Measurements from ENCODE around the gene ADI1.
"Not testable (repeated sequence)": the region's sequence is repeated elsewhere in the genome, so short reads cannot be mapped to it uniquely, and the experiment has no call there.

The ADI1 gene

DNA sequence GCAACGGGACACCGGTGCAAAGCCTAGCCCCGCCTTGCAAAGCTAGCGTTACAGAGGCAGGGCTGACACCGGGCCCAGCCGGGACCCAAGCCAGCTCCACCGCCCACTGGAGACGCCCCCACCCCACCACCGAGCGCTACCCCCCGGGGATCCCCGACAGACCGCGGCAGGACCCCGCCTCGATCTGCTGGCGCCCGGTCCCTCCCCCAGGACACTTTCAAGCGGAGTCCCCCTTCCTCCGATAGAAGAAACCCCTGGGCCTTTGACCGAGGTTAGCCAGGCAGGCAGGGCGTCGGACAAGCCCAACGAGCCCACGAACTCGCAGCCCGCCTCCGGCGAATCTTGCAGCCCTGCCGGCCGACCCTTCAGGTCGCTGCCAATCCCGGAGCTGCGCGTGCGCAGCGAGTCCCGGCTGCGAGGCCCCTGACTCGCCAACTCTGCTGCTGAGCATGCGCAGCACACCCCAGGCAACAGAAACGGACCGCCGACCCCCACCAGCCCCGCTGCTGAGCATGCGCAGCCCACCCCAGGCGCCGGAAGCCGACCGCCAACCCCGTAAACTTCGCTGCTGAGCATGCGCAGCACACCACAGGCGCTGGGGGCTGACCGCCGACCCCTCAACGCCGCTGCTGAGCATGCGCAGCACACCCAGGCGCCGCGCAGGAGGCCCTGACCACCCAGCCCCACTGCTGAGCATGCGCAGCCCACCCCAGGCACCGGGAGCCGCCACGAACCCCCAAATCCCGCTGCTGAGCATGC is 656 bp downstream of the ADI1 start:
- peaks cover 6 to 7% of the 10 kb centered on the region in 2 donors for H3K9me3 Mint-ChIP-seq
- no peaks in the 10 kb centered on the region for H3K27me3 Mint-ChIP-seq

DNA sequence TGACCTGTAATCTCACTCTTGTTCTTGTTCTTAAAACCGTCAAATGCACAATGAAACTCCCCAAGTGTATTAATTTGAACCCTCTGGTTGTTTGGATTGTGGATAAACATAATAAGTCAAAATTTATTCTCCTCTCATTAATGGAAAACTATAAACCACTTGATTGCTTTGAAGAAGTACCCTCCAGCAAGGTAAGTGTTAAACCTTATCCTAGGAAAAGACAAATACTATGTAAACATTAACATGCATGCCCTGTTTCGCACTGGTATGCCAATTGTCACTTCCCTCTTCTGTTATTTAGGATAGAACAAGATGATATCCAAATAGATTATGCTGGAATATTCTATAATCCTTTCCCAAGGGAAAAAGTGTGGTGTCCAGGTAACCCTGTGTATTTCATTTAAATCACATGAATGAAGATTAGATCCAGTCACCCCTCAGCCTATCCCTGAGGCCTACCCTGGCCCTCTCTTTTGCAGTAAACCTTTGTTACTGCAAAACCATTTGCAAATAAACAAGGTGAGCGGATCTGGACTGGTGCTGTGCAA is 1.3 kb downstream of the ADI1 start:
- Mint-ChIP-seq H3K9me3 (peaks cover 6 to 7% of the 10 kb centered on the region in 2 donors), H3K4me3 (peak overlapping the region; percentile 85 to 87), H3K27ac (peak overlapping the region; percentile 84), H3K4me1 (peaks cover 22 to 41% of the 10 kb centered on the region in 2 donors), H3K27me3 (no peaks in the 10 kb centered on the region), H3K36me3 (peaks cover 23 to 35% of the 10 kb centered on the region in 2 donors)
- ATAC-seq (replicated peaks) = no peak
- no peak for DNase-seq

More for the DNA sequence above, 656 bp downstream of the ADI1 start:
- ATAC-seq (replicated peaks) = peak; percentile 78 to 83
- DNase-seq = peak; percentile 99
- Mint-ChIP-seq H3K4me1 (peaks cover 22 to 41% of the 10 kb centered on the region in 2 donors), H3K4me3 (peak overlapping the region; percentile 85 to 87), H3K36me3 (peaks cover 21 to 28% of the 10 kb centered on the region in 2 donors), H3K27ac (peak overlapping the region; percentile 84)

DNA sequence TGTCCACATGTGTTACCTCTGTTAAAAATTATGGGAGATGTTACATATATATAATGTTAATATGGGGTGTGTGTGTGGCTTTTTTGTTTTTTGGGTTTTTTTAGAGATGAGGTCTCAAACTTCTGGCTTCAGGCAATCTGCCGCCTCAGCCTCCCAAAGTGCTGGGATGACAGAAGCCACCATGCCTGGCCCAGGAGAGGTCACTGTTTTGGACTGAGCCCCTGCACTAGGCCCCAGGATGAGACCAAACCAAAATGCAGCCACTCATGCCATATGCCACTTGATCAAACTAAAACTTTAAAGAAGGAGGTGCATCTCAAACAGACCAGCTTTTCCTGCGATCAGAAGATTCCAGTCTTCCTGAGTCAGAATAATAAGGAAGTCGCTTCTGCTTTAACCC is 2.5 kb downstream of the ADI1 start:
- Mint-ChIP-seq H3K4me3 (no peak overlapping the region), H3K9me3 (peaks cover 6 to 7% of the 10 kb centered on the region in 2 donors), H3K27ac (no peak overlapping the region), H3K4me1 (peaks cover 21 to 39% of the 10 kb centered on the region in 2 donors), H3K36me3 (peaks cover 31 to 44% of the 10 kb centered on the region in 2 donors), H3K27me3 (no peaks in the 10 kb centered on the region)
- no peak for DNase-seq
- ATAC-seq (replicated peaks) = no peak

DNA sequence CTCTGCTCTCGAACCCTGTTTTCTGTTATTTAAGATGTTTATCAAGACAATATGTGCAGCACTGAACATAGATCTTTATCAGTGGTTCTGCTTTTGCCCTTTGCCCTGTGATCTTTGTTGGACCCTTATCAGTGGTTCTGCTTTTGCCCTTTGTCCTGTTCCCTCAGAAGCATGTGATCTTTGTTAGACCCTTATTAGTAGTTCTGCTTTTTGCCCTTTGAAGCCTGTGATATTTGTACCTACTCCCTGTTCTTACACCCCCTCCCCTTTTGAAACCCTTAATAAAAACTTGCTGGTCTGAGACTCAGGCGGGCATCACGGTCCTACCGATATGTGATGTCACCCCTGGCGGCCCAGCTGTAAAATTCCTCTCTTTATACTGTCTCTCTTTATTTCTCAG is 3.9 kb downstream of the ADI1 start:
- not testable (repeated sequence) for ATAC-seq (replicated peaks); H3K4me3 Mint-ChIP-seq; DNase-seq; H3K27me3 Mint-ChIP-seq; H3K27ac Mint-ChIP-seq
- Mint-ChIP-seq H3K36me3 (peaks cover 38 to 48% of the 10 kb centered on the region in 2 donors), H3K9me3 (peaks cover 7 to 14% of the 10 kb centered on the region in 2 donors), H3K4me1 (peaks cover 9 to 25% of the 10 kb centered on the region in 2 donors)

- DNase-seq (no peak), ATAC-seq (replicated peaks) (no peak)
- H3K4me1 Mint-ChIP-seq = peaks cover 5 to 18% of the 10 kb centered on the region in 2 donors
- no peak overlapping the region for H3K4me3 Mint-ChIP-seq
- no peaks in the 10 kb centered on the region for H3K27me3 Mint-ChIP-seq
- H3K27ac Mint-ChIP-seq = no peak overlapping the region
- H3K36me3 Mint-ChIP-seq = peaks cover 46 to 62% of the 10 kb centered on the region in 2 donors
- H3K9me3 Mint-ChIP-seq = peaks cover 11 to 18% of the 10 kb centered on the region in 2 donors
These were observed 6.1 kb downstream of the ADI1 start for GRCh38 chr2:3513026-3513810.

- Mint-ChIP-seq H3K4me1 (peaks cover 5 to 13% of the 10 kb centered on the region in 2 donors), H3K36me3 (peaks cover 53 to 72% of the 10 kb centered on the region in 2 donors), H3K27me3 (no peaks in the 10 kb centered on the region), H3K27ac (no peak overlapping the region), H3K4me3 (no peak overlapping the region), H3K9me3 (peaks cover 14 to 18% of the 10 kb centered on the region in 2 donors)
- no peak for DNase-seq
- no peak for ATAC-seq (replicated peaks)
These were observed 7.2 kb downstream of the ADI1 start for GRCh38 chr2:3512086-3512485.

- Mint-ChIP-seq H3K27ac (peak overlapping the region; percentile 17), H3K4me1 (peaks cover 0 to 3% of the 10 kb centered on the region in 2 donors), H3K9me3 (peaks cover 4 to 7% of the 10 kb centered on the region in 2 donors), H3K36me3 (peaks cover 46 to 74% of the 10 kb centered on the region in 2 donors), H3K4me3 (no peak overlapping the region), H3K27me3 (no peaks in the 10 kb centered on the region)
- ATAC-seq (replicated peaks) = no peak
- DNase-seq = no peak
These were observed 13.6 kb downstream of the ADI1 start for GRCh38 chr2:3505771-3506170.

DNA sequence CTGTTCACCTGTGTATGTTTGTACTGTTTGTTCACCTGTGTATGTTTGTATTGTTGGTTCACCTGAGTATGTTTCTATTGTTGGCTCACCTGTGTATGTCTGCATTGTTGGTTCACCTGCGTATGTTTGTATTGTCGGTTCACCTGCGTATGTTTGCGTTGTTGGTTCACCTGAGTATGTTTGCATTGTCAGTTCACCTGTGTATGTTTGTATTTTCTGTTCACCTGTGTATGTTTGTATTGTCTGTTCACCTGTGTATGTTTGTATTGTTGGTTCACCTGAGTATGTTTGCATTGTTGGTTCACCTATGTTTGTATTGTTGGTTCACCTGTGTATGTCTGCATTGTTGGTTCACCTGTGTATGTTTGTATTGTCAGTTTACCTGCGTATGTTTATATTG is 14.6 kb downstream of the ADI1 start:
- DNase-seq = no peak
- H3K27ac Mint-ChIP-seq = no peak overlapping the region
- H3K4me1 Mint-ChIP-seq = peaks cover 0 to 3% of the 10 kb centered on the region in 2 donors
- no peaks in the 10 kb centered on the region for H3K27me3 Mint-ChIP-seq
- H3K4me3 Mint-ChIP-seq = no peak overlapping the region
- peaks cover 4 to 7% of the 10 kb centered on the region in 2 donors for H3K9me3 Mint-ChIP-seq
- no peak for ATAC-seq (replicated peaks)
- peaks cover 43 to 73% of the 10 kb centered on the region in 2 donors for H3K36me3 Mint-ChIP-seq

- Mint-ChIP-seq H3K4me3 (no peak overlapping the region), H3K9me3 (peaks cover 1 to 5% of the 10 kb centered on the region in 2 donors), H3K4me1 (peaks cover 0 to 3% of the 10 kb centered on the region in 2 donors), H3K27me3 (no peaks in the 10 kb centered on the region), H3K36me3 (peaks cover 49 to 75% of the 10 kb centered on the region in 2 donors), H3K27ac (no peak overlapping the region)
- ATAC-seq (replicated peaks) = no peak
- DNase-seq = no peak
These were observed 15.8 kb downstream of the ADI1 start for GRCh38 chr2:3503483-3503882.

DNA sequence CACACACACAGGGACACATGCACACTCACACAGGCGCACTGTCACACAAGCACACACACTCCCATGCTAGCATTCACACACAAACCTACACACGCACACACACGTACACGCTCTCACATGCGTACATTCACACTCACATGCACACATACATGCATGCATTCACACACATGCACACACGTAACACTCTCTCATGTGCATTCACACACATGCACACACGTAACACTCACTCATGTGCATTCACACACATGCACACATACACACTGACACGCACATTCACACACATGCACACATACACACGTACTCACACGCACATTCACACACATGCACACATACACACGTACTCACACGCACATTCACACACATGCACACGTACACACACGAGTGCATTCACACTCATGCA is 16.3 kb downstream of the ADI1 start:
- Mint-ChIP-seq H3K36me3 (peaks cover 49 to 77% of the 10 kb centered on the region in 2 donors), H3K9me3 (peaks cover 0 to 3% of the 10 kb centered on the region in 2 donors), H3K4me3 (no peak overlapping the region)

DNA sequence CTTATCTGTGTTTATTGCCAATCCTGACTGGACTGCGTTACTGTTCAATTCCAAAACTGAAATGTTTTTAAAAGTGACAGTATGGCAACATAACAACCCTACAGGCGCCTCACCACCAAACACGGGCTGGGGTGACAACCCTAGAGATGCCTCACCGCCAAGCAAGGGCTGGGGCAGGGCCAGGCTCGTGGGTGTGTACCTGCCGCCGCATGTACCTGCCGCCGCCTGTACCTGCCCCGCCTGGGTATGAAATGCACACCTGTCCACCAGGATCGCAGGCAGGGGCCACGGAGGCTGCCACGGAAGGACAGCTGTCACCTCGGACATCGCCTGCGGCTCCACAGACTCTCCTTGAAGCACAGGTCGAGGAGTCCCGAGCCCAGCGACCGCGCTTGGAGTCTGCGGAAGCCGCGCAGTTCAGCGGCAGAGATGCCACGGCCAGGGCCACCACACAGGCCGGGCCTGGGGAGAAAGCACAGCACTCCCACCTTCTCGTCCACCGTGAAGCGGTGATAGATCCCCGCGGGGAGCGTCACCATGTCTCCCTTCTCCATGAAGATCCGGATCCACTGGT is 18.9 kb downstream of the ADI1 start:
- ATAC-seq (replicated peaks) = no peak
- Mint-ChIP-seq H3K4me3 (no peak overlapping the region), H3K27me3 (no peaks in the 10 kb centered on the region), H3K9me3 (no peaks in the 10 kb centered on the region), H3K27ac (no peak overlapping the region), H3K36me3 (peaks cover 45 to 72% of the 10 kb centered on the region in 2 donors), H3K4me1 (peaks cover 0 to 3% of the 10 kb centered on the region in 2 donors)
- DNase-seq = no peak

More for the DNA sequence above, 16.3 kb downstream of the ADI1 start:
- Mint-ChIP-seq H3K27ac (no peak overlapping the region), H3K4me1 (peaks cover 0 to 3% of the 10 kb centered on the region in 2 donors), H3K27me3 (no peaks in the 10 kb centered on the region)
- ATAC-seq (replicated peaks) (no peak), DNase-seq (no peak)

DNA sequence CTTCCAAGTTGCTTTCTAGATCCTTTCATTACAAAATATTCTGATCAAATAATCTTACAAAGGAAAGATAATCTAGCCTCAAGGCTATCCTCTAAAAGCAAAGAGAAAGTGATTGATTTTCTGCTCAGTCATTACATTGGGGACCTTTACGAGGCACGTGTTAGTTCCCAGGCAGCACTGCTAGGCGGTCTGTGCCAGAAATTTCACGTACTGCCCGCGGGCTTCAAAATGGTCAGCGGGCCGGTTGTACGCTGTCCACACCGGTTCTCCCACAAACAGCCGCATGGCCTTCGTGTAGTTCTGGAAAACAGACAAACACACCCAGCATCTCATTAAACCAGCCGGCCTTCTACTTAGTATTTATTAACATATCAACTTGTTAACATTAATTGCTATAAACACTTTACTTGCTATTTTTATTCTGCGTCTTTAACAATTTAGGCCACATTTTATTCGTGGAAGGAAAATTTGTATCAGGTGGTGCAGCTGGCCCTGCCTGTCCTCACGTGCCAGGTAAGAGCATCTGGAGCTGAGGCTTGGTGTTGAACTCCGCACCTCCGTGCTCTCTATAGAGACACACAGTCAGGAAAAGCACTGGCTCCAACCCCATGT is 20.4 kb downstream of the ADI1 start:
- no peaks in the 10 kb centered on the region for H3K27me3 Mint-ChIP-seq

GRCh38 chr2:3496708-3497080 is 22.6 kb downstream of the ADI1 start:
- ATAC-seq (replicated peaks); H3K9me3 Mint-ChIP-seq; DNase-seq; H3K27me3 Mint-ChIP-seq; H3K4me3 Mint-ChIP-seq; H3K4me1 Mint-ChIP-seq: not testable (repeated sequence)
- peak overlapping the region; percentile 34 for H3K27ac Mint-ChIP-seq
- peaks cover 30 to 46% of the 10 kb centered on the region in 2 donors for H3K36me3 Mint-ChIP-seq

More for the DNA sequence above, 20.4 kb downstream of the ADI1 start:
- DNase-seq (no peak), ATAC-seq (replicated peaks) (no peak)
- Mint-ChIP-seq H3K4me1 (peaks cover 0 to 2% of the 10 kb centered on the region in 2 donors), H3K36me3 (peaks cover 40 to 64% of the 10 kb centered on the region in 2 donors), H3K4me3 (no peak overlapping the region), H3K9me3 (no peaks in the 10 kb centered on the region), H3K27ac (no peak overlapping the region)

All from stimulated activated naive B cell treated with anti-CD40 and anti-IgM and Interleukin-4, amounts not matched to agents 10 μg/mL and 1 μg/mL and 100 μg/mL, for 72 hours (primary cell).